Central memory CD8-positive, alpha-beta T cell (primary cell): ENCODE measurements around the gene IRX1.

Experiments used
- ATAC-seq: fragments of 150-1000 bp; cut with Tn5 transposase; replicated peaks from 2 replicates; pipeline ENCODE4 v1.10.0; 2022; ENCODE audit warnings: mild to moderate bottlenecking, moderate FRiP score, moderate number of reproducible peaks; ENCODE audit not compliant: poor library complexity, severe bottlenecking; ENCODE audit errors: extremely low read depth
- DNase-seq, 2 donors: peaks; one replicate each; pipeline ENCODE4 v3.0.0; 2021; ENCODE audit warnings: low spot score in 2 of 2
- H3K27ac Mint-ChIP-seq: one replicate; pipeline ENCODE4 v1.8.0; 2022; ENCODE audit warnings: low read depth, mild to moderate bottlenecking, moderate library complexity, mixed read lengths
- H3K27me3 Mint-ChIP-seq: one replicate; pipeline ENCODE4 v1.8.0; 2022; ENCODE audit warnings: mixed read lengths
- H3K36me3 Mint-ChIP-seq: one replicate; pipeline ENCODE4 v1.8.0; 2022; ENCODE audit warnings: mild to moderate bottlenecking, moderate library complexity, mixed read lengths; ENCODE audit not compliant: insufficient read depth
- H3K4me1 Mint-ChIP-seq: one replicate; pipeline ENCODE4 v1.8.0; 2022; ENCODE audit warnings: mixed read lengths
- H3K4me3 Mint-ChIP-seq: one replicate; pipeline ENCODE4 v1.8.0; 2022; ENCODE audit warnings: mild to moderate bottlenecking, moderate library complexity, mixed read lengths
- H3K9me3 Mint-ChIP-seq: one replicate; pipeline ENCODE4 v1.8.0; 2022; ENCODE audit warnings: mixed read lengths

The IRX1 gene

GRCh38 chr5:3604501-3604900 lies 8.9 kb downstream of the IRX1 start:
- peaks cover 49% of the 10 kb centered on the region for H3K27me3 Mint-ChIP-seq
- H3K36me3 Mint-ChIP-seq: peaks cover 2% of the 10 kb centered on the region
- H3K4me1 Mint-ChIP-seq: no peaks in the 10 kb centered on the region
- ATAC-seq (no peak), DNase-seq (no peak)
- H3K27ac Mint-ChIP-seq: no peak overlapping the region
- H3K4me3 Mint-ChIP-seq: no peak overlapping the region
- peaks cover 14% of the 10 kb centered on the region for H3K9me3 Mint-ChIP-seq

- Mint-ChIP-seq H3K27ac (no peak overlapping the region), H3K4me3 (no peak overlapping the region), H3K36me3 (peaks cover 2% of the 10 kb centered on the region), H3K9me3 (peaks cover 14% of the 10 kb centered on the region), H3K4me1 (no peaks in the 10 kb centered on the region), H3K27me3 (peaks cover 47% of the 10 kb centered on the region)
- DNase-seq (no peak), ATAC-seq (no peak)
Observed at GRCh38 chr5:3605298-3606010, 9.8 kb downstream of the IRX1 start.

GRCh38 chr5:3606121-3606831 lies 10.6 kb downstream of the IRX1 start:
- Mint-ChIP-seq H3K9me3 (peaks cover 11% of the 10 kb centered on the region), H3K27me3 (peaks cover 42% of the 10 kb centered on the region)

GRCh38 chr5:3607541-3608181 lies 12.0 kb downstream of the IRX1 start:
- H3K27me3 Mint-ChIP-seq: peaks cover 31% of the 10 kb centered on the region
- no peak overlapping the region for H3K4me3 Mint-ChIP-seq
- peaks cover 6% of the 10 kb centered on the region for H3K9me3 Mint-ChIP-seq
- H3K36me3 Mint-ChIP-seq: peaks cover 2% of the 10 kb centered on the region
- no peak for DNase-seq
- no peak for ATAC-seq
- H3K4me1 Mint-ChIP-seq: no peaks in the 10 kb centered on the region
- no peak overlapping the region for H3K27ac Mint-ChIP-seq

More at GRCh38 chr5:3606121-3606831, 10.6 kb downstream of the IRX1 start:
- DNase-seq (no peak), ATAC-seq (no peak)
- H3K4me3 Mint-ChIP-seq: no peak overlapping the region
- no peaks in the 10 kb centered on the region for H3K4me1 Mint-ChIP-seq
- peaks cover 2% of the 10 kb centered on the region for H3K36me3 Mint-ChIP-seq
- H3K27ac Mint-ChIP-seq: no peak overlapping the region

- H3K4me3 Mint-ChIP-seq: no peak overlapping the region
- H3K9me3 Mint-ChIP-seq: peaks cover 6% of the 10 kb centered on the region
- no peak for DNase-seq
- H3K27me3 Mint-ChIP-seq: peaks cover 17% of the 10 kb centered on the region
- no peak for ATAC-seq
- no peaks in the 10 kb centered on the region for H3K4me1 Mint-ChIP-seq
- H3K36me3 Mint-ChIP-seq: no peaks in the 10 kb centered on the region
- H3K27ac Mint-ChIP-seq: no peak overlapping the region
Observed at GRCh38 chr5:3609120-3609681, 13.6 kb downstream of the IRX1 start.

- Mint-ChIP-seq H3K27ac (no peak overlapping the region), H3K27me3 (no peaks in the 10 kb centered on the region), H3K9me3 (peaks cover 16% of the 10 kb centered on the region), H3K4me1 (no peaks in the 10 kb centered on the region), H3K36me3 (no peaks in the 10 kb centered on the region), H3K4me3 (no peak overlapping the region)
- DNase-seq (no peak), ATAC-seq (no peak)
Observed at GRCh38 chr5:3612591-3613042, 17.0 kb downstream of the IRX1 start.

GRCh38 chr5:3613726-3614125 lies 18.1 kb downstream of the IRX1 start:
- no peak for ATAC-seq
- H3K36me3 Mint-ChIP-seq: no peaks in the 10 kb centered on the region
- H3K4me1 Mint-ChIP-seq: no peaks in the 10 kb centered on the region
- H3K9me3 Mint-ChIP-seq: peaks cover 16% of the 10 kb centered on the region
- H3K4me3 Mint-ChIP-seq: no peak overlapping the region
- no peak for DNase-seq
- H3K27ac Mint-ChIP-seq: no peak overlapping the region
- no peaks in the 10 kb centered on the region for H3K27me3 Mint-ChIP-seq

GRCh38 chr5:3615217-3615616 lies 19.6 kb downstream of the IRX1 start:
- H3K27ac Mint-ChIP-seq: no peak overlapping the region
- no peak for ATAC-seq
- peaks cover 21% of the 10 kb centered on the region for H3K9me3 Mint-ChIP-seq
- no peaks in the 10 kb centered on the region for H3K36me3 Mint-ChIP-seq
- no peaks in the 10 kb centered on the region for H3K27me3 Mint-ChIP-seq
- no peaks in the 10 kb centered on the region for H3K4me1 Mint-ChIP-seq
- H3K4me3 Mint-ChIP-seq: no peak overlapping the region
- no peak for DNase-seq

- no peak for DNase-seq
- ATAC-seq: no peak
- H3K9me3 Mint-ChIP-seq: peaks cover 21% of the 10 kb centered on the region
- no peak overlapping the region for H3K27ac Mint-ChIP-seq
- H3K27me3 Mint-ChIP-seq: no peaks in the 10 kb centered on the region
- H3K4me1 Mint-ChIP-seq: no peaks in the 10 kb centered on the region
- H3K36me3 Mint-ChIP-seq: no peaks in the 10 kb centered on the region
- no peak overlapping the region for H3K4me3 Mint-ChIP-seq
Observed at GRCh38 chr5:3615829-3616228, 20.2 kb downstream of the IRX1 start.

- H3K4me3 Mint-ChIP-seq: no peak overlapping the region
- H3K36me3 Mint-ChIP-seq: no peaks in the 10 kb centered on the region
- no peak overlapping the region for H3K27ac Mint-ChIP-seq
- no peaks in the 10 kb centered on the region for H3K4me1 Mint-ChIP-seq
- H3K9me3 Mint-ChIP-seq: peaks cover 18% of the 10 kb centered on the region
- DNase-seq (no peak), ATAC-seq (no peak)
- H3K27me3 Mint-ChIP-seq: no peaks in the 10 kb centered on the region
Observed at GRCh38 chr5:3619579-3619978, 23.9 kb downstream of the IRX1 start.

GRCh38 chr5:3622961-3623360 lies 27.3 kb downstream of the IRX1 start:
- ATAC-seq (no peak), DNase-seq (no peak)
- Mint-ChIP-seq H3K36me3 (peaks cover 2% of the 10 kb centered on the region), H3K4me3 (no peak overlapping the region), H3K4me1 (no peaks in the 10 kb centered on the region), H3K9me3 (peaks cover 13% of the 10 kb centered on the region), H3K27me3 (no peaks in the 10 kb centered on the region), H3K27ac (no peak overlapping the region)

- DNase-seq: no peak
Observed at GRCh38 chr5:3625626-3626025, 30.0 kb downstream of the IRX1 start.

More at GRCh38 chr5:3625626-3626025, 30.0 kb downstream of the IRX1 start:
- H3K4me3 Mint-ChIP-seq: no peak overlapping the region
- peaks cover 11% of the 10 kb centered on the region for H3K9me3 Mint-ChIP-seq
- H3K27me3 Mint-ChIP-seq: no peaks in the 10 kb centered on the region
- H3K27ac Mint-ChIP-seq: no peak overlapping the region
- peaks cover 2% of the 10 kb centered on the region for H3K36me3 Mint-ChIP-seq
- no peaks in the 10 kb centered on the region for H3K4me1 Mint-ChIP-seq
- ATAC-seq: no peak
